ENCODE results near the gene TUBGCP4.

TUBGCP4 gene

DNA sequence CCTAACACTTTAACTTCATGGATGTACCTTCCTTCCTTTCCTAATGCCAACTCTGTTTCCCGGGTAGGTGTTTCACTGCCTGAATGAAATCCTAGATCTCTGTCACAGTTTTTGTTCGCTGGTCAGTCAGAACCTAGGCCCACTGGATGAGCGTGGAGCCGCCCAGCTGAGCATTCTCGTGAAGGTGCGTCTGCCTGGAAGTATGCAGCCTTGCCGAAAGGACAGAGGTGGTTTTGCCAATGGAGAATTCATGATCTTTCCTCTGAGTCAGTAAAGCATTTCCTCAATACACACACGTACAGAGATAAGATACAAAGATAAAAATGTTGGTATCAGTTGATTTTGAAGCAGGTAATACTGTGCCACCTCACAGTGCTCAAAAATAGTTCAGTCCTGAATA, 32.7 kb downstream of the TUBGCP4 start:
- no peak for DNase-seq (ENCODE audit: low read depth in 2 of 3, low spot score in 1 of 3)

GRCh38 chr15:43404130-43404529, 33.2 kb downstream of the TUBGCP4 start:
- no peak for DNase-seq (ENCODE audit: low read depth in 2 of 3, low spot score in 1 of 3)

DNA sequence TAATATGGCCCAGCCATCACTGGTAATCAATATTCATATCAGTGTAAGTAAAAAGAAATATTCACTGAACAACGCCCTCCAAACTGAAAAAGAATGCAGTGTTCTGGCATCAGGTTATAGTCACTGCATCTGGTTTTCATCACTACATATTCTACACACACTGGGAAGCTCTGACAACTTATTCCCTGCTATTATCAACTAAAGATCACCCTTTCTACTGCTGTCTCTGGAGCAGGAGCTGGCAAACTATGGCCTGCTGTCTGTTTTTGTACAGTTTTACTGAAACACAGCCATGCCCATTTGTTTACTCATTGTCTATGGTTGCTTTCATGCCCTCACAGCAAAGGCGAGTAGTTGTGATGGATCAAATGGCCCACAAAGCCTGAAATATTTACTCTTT, 35.3 kb downstream of the TUBGCP4 start:
- no peak for DNase-seq (ENCODE audit: low read depth in 2 of 3, low spot score in 1 of 3)

- no peak for DNase-seq (ENCODE audit: low read depth in 2 of 3, low spot score in 1 of 3)
Observed at GRCh38 chr15:43406808-43407207, 35.9 kb downstream of the TUBGCP4 start.

DNA sequence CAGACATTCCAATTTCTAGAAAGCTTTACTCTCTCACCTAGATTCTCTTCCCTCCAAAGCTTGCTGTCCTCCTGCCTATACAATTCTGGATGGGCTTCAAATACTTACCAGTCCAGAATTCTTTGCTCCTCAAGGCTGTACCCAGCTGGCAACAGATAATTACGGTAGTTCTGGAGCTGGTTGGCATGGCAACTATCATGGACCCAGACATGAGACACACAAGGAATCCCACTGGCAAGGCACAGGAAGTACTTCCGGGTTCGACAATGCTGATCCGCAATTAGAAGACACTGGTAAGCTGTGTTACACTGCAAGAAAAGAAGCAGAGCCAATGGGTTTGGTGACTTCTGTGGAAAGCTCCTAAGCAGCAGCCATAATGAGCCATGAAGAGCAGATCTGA, 37.9 kb downstream of the TUBGCP4 start:
- no peak for DNase-seq (ENCODE audit: low read depth in 2 of 3, low spot score in 1 of 3)

DNA sequence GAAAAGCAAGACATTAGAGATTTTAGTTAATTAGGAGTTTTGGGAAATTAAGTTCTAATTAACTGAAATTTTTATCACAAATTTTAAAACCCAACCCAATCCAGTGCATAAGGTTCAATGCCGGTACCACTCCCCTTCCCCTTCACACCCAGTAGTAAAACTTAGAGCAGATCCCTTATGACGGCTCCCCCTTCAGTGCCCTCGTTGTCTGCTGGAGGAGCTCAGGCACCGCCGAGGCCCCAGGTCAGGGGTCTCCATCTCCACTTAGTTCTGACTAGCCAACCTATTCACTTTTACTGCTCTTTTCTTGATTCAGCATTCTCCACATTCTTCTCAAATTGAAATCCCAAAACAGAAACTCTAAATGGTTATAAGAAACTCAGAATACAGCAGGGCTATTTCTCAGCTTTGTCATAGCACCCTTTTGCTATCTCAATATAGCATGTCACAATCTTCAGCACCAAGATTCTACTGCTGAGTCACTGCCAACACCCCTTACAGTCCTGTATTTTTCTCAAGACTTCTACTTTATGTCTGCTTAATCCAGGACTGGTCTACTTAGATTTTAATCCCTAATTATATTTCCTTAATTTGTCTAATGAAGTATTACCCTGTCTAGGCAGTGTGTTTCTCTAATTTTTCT, 39.8 kb downstream of the TUBGCP4 start:
- no peak for DNase-seq (ENCODE audit: low read depth in 2 of 3, low spot score in 1 of 3)

DNA sequence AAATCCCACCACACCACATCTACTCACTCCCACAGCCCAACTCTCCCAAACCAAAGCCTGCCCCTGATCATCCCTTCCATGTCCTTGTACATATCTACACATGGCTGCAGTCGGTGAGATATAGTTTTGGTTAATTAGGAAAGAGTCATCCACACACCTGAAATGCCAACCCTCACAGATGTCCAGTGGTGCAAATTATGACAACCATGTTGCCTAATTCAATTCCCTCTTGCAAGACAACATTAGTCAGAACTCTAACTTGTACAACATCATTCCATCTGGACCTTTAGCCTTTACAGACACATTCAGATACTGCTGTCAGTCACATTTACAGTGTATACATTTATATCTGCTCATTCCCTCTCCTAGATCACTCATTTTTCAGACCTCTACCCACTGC, 41.2 kb downstream of the TUBGCP4 start:
- no peak for DNase-seq (ENCODE audit: low read depth in 2 of 3, low spot score in 1 of 3)

GRCh38 chr15:43414196-43414595, 43.3 kb downstream of the TUBGCP4 start:
- no peak for DNase-seq (ENCODE audit: low read depth in 2 of 3, low spot score in 1 of 3)

GRCh38 chr15:43420435-43420834, 49.5 kb downstream of the TUBGCP4 start:
- no peak for DNase-seq (ENCODE audit: low read depth in 2 of 3, low spot score in 1 of 3)

DNA sequence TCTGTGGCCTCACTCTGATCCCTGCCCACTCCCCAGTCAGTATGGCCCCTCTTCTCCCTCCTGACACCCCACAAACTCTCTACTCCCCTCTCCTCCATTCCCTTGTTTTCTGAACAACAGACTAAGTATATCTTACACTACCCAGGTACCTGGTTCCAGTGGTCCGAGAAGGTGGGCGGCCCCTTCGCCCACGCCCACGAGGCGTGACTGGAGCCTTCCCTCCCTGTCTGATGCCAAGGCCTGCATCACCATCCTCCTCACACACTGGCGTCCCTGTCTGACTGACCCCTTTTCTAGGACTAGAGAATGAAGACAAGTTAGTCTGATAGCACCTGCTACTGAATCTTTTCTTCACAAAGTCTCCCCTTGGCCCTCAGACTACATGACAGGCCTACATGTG, 50.0 kb downstream of the TUBGCP4 start:
- no peak for DNase-seq (ENCODE audit: low read depth in 2 of 3, low spot score in 1 of 3)

DNA sequence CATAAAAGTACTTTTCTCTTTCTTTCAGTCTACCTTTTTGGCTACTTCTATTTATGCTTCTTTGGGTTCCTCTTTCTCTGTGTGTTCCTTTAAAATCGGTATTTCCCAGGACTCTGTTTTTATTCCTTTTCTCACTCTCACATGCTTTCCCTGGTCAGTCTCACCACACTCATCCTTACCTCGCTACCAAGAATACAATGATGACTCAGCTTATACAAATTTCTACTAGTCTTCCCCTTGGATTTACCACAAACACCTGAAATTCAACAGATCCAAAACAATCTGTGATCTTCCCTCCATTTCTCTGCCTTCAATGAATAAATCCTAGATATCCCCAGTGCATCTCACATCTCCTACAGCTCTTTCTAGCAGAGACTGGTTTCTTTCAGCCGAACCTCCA, 52.9 kb downstream of the TUBGCP4 start:
- no peak for DNase-seq (ENCODE audit: low read depth in 2 of 3, low spot score in 1 of 3)

DNA sequence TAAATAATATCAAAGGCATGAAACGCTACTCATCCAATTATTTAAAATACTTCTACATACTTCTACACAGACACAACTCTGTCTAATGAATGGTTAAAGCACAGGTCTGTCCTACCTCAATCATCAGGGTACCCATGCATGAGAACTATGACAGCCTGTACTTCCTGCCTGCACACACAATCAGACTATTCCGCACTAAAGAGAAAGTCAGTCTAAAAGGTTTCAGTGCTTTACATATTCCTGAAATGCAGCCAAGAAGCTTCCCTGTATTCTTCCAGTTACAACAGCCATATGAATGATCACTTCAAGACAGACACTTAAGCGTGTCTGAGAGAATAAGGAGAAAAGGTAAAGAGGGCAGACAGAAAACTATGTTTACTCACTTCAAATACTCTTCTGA, 58.8 kb downstream of the TUBGCP4 start:
- no peak for DNase-seq (ENCODE audit: low read depth in 2 of 3, low spot score in 1 of 3)

DNA sequence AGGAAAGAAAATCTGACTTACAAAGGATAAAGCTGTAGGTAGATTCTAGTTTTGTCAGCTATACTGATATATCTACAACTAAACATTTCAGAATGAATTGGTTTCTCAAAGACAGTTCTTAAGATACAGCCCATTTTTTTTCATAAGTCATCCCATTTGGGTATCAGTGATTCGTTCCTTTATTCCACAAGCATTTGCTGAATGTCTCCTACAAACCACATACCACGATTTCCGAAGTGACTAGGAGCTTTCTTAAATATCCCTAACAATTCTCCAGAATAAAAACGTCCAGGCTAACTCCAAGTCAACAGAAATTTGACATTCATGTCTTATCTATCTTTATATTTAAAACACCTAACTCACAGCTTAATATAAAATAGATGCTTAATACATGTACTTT, 62.3 kb downstream of the TUBGCP4 start:
- DNase-seq (ENCODE audit: low read depth in 2 of 3, low spot score in 1 of 3) = no peak

DNA sequence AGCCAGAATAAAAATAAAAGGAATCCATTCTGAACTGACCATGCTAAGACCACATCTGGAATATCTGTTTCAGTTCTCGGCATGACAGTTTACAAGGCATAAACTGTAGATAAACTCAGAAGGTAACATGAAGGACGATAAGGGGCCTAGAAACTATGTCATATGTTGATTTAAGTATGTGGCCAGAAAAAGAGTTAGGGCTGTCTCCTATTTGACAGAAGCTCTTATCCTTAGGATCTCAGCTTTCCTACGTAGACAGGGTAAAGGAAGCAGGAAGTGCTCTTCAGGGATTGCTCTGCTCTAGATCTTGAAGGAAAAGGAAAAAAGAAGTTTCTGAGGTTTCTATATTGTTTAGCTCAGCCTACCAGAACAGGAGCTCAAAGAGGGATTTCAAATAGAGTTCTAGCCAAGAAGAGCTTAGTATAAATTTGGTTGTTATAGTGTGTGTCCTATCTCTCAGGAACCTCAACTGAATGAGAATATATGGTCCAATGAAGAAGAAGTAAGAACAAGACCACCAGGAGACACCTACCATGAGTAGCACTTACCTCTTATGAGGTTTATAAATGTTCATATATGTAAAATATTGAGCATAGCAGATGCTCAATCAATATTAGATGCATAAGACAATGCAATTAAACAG, 62.9 kb downstream of the TUBGCP4 start:
- no peak for DNase-seq (ENCODE audit: low read depth in 2 of 3, low spot score in 1 of 3)

DNA sequence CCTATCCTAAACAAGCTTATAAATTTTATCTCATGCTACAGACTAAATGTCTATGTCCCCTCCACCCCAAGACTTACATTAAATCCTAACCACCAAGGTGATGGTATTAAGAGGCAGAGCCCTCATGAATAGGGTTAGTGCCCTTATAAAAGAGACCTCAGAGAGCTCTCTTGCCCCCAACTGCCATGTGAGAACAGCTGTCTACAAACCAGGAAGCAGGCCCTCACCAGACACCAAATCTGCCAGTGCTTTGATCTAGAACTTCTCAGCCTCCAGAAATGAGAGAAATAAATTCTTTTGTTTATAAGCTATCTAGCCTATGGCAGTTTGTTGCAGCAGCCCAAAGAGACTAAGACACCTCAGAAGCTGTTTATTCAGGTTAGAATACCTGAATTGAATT, 63.5 kb downstream of the TUBGCP4 start:
- DNase-seq (ENCODE audit: low read depth in 2 of 3, low spot score in 1 of 3) = no peak

DNA sequence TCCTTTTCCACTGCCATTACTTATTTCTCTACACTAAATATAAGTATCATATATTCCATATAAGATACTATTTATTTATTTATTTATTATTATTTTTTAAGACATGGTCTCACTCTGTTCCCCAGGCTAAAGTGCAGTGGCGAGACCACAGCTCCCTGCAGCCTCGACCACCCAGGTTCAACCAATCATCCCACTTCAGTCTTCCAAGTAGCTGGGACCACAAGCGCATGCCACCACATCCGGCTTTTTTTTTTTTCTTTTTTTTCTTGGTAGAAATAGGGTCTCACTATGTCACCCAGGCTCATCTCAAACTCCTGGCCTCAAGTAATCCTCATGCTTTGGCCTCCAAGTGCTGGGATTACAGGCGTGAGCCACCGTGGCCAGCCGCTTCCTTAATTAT, 65.5 kb downstream of the TUBGCP4 start:
- DNase-seq (ENCODE audit: low read depth in 2 of 3, low spot score in 1 of 3) = no peak

- DNase-seq (ENCODE audit: low read depth in 2 of 3, low spot score in 1 of 3) = no peak
Observed at GRCh38 chr15:43439268-43439667, 68.4 kb downstream of the TUBGCP4 start.

GRCh38 chr15:43440721-43441281, 69.9 kb downstream of the TUBGCP4 start:
- peak; percentile 1 to 14 (median 2) for DNase-seq (ENCODE audit: low read depth in 2 of 3, low spot score in 1 of 3)

GRCh38 chr15:43441316-43441715, 70.4 kb downstream of the TUBGCP4 start:
- no peak for DNase-seq (ENCODE audit: low read depth in 2 of 3, low spot score in 1 of 3)

DNA sequence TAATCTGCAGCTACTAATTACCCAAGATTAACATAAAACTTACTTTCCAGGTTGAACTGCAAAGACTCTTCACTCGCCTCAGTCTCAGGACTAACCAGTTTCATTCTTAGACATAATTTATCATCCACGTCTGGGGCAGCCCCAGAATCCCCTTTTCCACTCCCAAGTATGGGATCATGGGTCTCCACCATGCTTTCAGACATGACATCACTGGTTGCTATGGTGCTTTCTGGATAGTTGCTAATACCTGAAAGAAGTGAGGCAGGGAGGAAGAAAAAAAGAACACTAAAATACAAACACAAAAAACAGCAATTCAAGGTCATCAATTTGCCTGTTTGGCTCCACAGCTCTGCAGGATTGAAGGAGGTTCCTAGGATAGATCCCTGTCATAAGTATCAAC, 75.4 kb downstream of the TUBGCP4 start:
- no peak for DNase-seq (ENCODE audit: low read depth in 2 of 3, low spot score in 1 of 3)

DNA sequence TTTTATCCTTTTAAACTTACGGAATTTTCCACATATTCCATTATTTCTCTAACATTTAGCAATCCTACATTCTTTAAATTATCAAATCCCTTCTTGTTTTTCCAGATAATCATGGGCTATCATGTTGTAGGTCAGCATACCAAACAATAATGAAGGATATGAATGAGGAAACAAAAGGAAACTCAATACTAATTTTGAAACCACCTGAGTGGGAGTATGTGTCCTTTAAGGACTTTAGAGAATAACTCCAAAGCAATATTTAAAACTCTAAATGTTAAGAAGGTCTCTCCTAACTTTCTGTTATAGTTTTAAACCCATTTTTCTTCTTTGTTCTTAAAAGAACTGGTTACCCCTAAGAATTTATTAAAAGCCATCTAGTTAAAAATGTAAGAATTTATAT, 79.1 kb downstream of the TUBGCP4 start:
- DNase-seq (ENCODE audit: low read depth in 2 of 3, low spot score in 1 of 3) = no peak
